GOT3 (cell line): ENCODE results near the gene VPS35L.
A peak's percentile ranks its signal among the peaks of the same experiment; 100 is the strongest.

Source experiments
- DNase-seq: peaks from one replicate; lab custom pipeline; 2025; ENCODE audit warnings: mixed read lengths; lab: John Stamatoyannopoulos, UW

Gene VPS35L

GRCh38 chr16:19555186-19555937 lies at the start of gene VPS35L:
TSS of gene VPS35L (plus strand) at chr16:19555703. CDS start at chr16:19555730, 27 bp downstream.
- peak; percentile 94 for DNase-seq

GRCh38 chr16:19506965-19507364 lies 48.5 kb upstream of the VPS35L start:
- no peak for DNase-seq

- DNase-seq = no peak
These were observed 47.6 kb upstream of the VPS35L start for GRCh38 chr16:19507867-19508266.

GRCh38 chr16:19512297-19512696 lies 43.2 kb upstream of the VPS35L start:
- no peak for DNase-seq

GRCh38 chr16:19513377-19514053 lies 42.0 kb upstream of the VPS35L start:
- DNase-seq = no peak

GRCh38 chr16:19515757-19516156 lies 39.7 kb upstream of the VPS35L start:
- no peak for DNase-seq

GRCh38 chr16:19517424-19518089 lies 37.9 kb upstream of the VPS35L start:
- DNase-seq = no peak

GRCh38 chr16:19518388-19518787 lies 37.1 kb upstream of the VPS35L start:
- DNase-seq = no peak

GRCh38 chr16:19520861-19521331 lies 34.6 kb upstream of the VPS35L start:
- no peak for DNase-seq

- peak; percentile 66 for DNase-seq
These were observed 33.8 kb upstream of the VPS35L start, which contains the start of gene GDE1 for GRCh38 chr16:19521471-19522396. TSS of gene GDE1 (minus strand) at chr16:19522098. CDS start at chr16:19521964, 134 bp downstream.

- DNase-seq = no peak
These were observed 33.1 kb upstream of the VPS35L start for GRCh38 chr16:19522397-19522732.

- DNase-seq = no peak
These were observed 32.7 kb upstream of the VPS35L start for GRCh38 chr16:19522760-19523159.

- no peak for DNase-seq
These were observed 32.3 kb upstream of the VPS35L start for GRCh38 chr16:19523184-19523558.

GRCh38 chr16:19523559-19524355 lies 31.7 kb upstream of the VPS35L start, which contains the start of gene CCP110:
TSS of gene CCP110 (plus strand) at chr16:19523942. CDS start at chr16:19527882, 3,940 bp downstream.
- peak; percentile 72 for DNase-seq

- no peak for DNase-seq
These were observed 31.2 kb upstream of the VPS35L start for GRCh38 chr16:19524356-19524615.

GRCh38 chr16:19524616-19525384 lies 30.7 kb upstream of the VPS35L start:
- no peak for DNase-seq

GRCh38 chr16:19525385-19525723 lies 30.1 kb upstream of the VPS35L start:
- DNase-seq = no peak

GRCh38 chr16:19527161-19527560 lies 28.3 kb upstream of the VPS35L start:
- no peak for DNase-seq

GRCh38 chr16:19528666-19529065 lies 26.8 kb upstream of the VPS35L start:
- DNase-seq = no peak

- no peak for DNase-seq
These were observed 22.9 kb upstream of the VPS35L start for GRCh38 chr16:19532601-19533000.
